GM12878 (cell line): Measurements from ENCODE around the gene TRIM41. TPM values are rescaled to one million over a fixed set of nuclear protein-coding genes. Genes with fewer than 3 reads are reported as not detected.

Source experiments
- ATAC-seq: fragments of 200-7000 bp; cut with Tn5 transposase; 3 replicates; pipeline ENCODE4 v1.9.1; 2020; ENCODE audit warnings: mild to moderate bottlenecking, moderate library complexity
- BruUV-seq: library from RNA; stranded (reverse); fragments of 400-500 nt; replicated peaks from 2 replicates; lab custom pipeline; 2021; lab: Mats Ljungman, UMichigan
- CTCF ChIA-PET: fragments of 300-600 bp; sonication (Branson Sonifier 250); formaldehyde crosslinking; extraction: SDS; loops from one replicate; lab custom pipeline; 2021; ENCODE audit warnings: inconsistent platforms; lab: Yijun Ruan, JAX
- POLR2A ChIA-PET: fragments of 350-600 bp; formaldehyde crosslinking; extraction: SDS; loops from one replicate; lab custom pipeline; 2021; ENCODE audit warnings: inconsistent platforms; lab: Charles Lee
- RAD21 ChIA-PET: fragments of 300-600 bp; sonication (Branson Sonifier 250); formaldehyde crosslinking; loops from one replicate; lab custom pipeline; 2023; ENCODE audit warnings: antibody characterized with exemption; ENCODE audit not compliant: unreplicated experiment; lab: Charles Lee
- SMC1A ChIA-PET: fragments of 300-600 bp; sonication (Branson Sonifier 250); formaldehyde crosslinking; loops from one replicate; lab custom pipeline; 2023; ENCODE audit not compliant: unreplicated experiment, uncharacterized antibody; lab: Charles Lee
- DNase-seq: peaks from one replicate; pipeline ENCODE4 v3.0.0-alpha.2; 2011; ENCODE audit warnings: low read depth, low spot score
- FAIRE-seq: peaks from 3 replicates; lab custom pipeline; 2011; peaks lifted over from hg19 to GRCh38; lab: Jason Lieb, UNC
- H2AFZ ChIP-seq: 2 replicates; pipeline ENCODE4 v1.6.0; 2011; ENCODE audit warnings: low read depth, low read length, control low read depth; ENCODE audit not compliant: control insufficient read depth
- H3K27ac ChIP-seq: 2 replicates; pipeline ENCODE4 v1.5.1; 2011; ENCODE audit warnings: control low read depth; ENCODE audit not compliant: control insufficient read depth, insufficient read depth
- H3K27me3 ChIP-seq, 2 experiments: replicated peaks in 1 of 2; 2 replicates each; pipeline versions ENCODE4 v1.6.0 to v1.6.1; 2011; ENCODE audit warnings: low read length in 1 of 2; ENCODE audit not compliant: control insufficient read depth in 2 of 2, insufficient read depth in 2 of 2
- H3K36me3 ChIP-seq, 2 experiments: 2 replicates each; pipeline ENCODE4 v1.5.1; 2011; ENCODE audit warnings: low read length in 1 of 2; ENCODE audit not compliant: control insufficient read depth in 2 of 2, insufficient read depth in 2 of 2
- H3K4me1 ChIP-seq: 2 replicates; pipeline ENCODE4 v1.6.1; 2011; ENCODE audit warnings: mild to moderate bottlenecking, low read length, moderate library complexity, mixed read lengths; ENCODE audit not compliant: control insufficient read depth, insufficient read depth
- H3K4me2 ChIP-seq: 2 replicates; pipeline ENCODE4 v1.6.0; 2011; ENCODE audit warnings: control low read depth; ENCODE audit not compliant: control insufficient read depth, insufficient read depth
- H3K4me3 ChIP-seq: fragments of 200-600 bp; sonication (generic); 2 replicates; pipeline ENCODE4 v1.5.1; 2016
- H3K79me2 ChIP-seq: 2 replicates; pipeline ENCODE4 v1.6.0; 2011; ENCODE audit warnings: low read length; ENCODE audit not compliant: control insufficient read depth, insufficient read depth
- H3K9ac ChIP-seq: 2 replicates; pipeline ENCODE4 v1.8.0; 2011; ENCODE audit warnings: low read length, control low read depth, mixed read lengths; ENCODE audit not compliant: control insufficient read depth, insufficient read depth
- H3K9me3 ChIP-seq: replicated peaks from 3 replicates; pipeline ENCODE4 v1.5.1; 2011; ENCODE audit warnings: mild to moderate bottlenecking, low read length; ENCODE audit not compliant: control insufficient read depth, insufficient read depth
- H4K20me1 ChIP-seq: 2 replicates; pipeline ENCODE4 v1.6.0; 2011; ENCODE audit not compliant: control insufficient read depth, insufficient read depth
- DPF2 ChIP-seq: fragments of 450-650 bp; IDR thresholded peaks from 2 replicates; pipeline ENCODE4 v1.6.1; 2017; ENCODE audit warnings: mild to moderate bottlenecking
- GATAD2B ChIP-seq: fragments of 450-650 bp; conservative IDR thresholded peaks from 2 replicates; pipeline ENCODE4 v1.6.1; 2017; ENCODE audit warnings: low read depth, mild to moderate bottlenecking, moderate library complexity
- LARP7 ChIP-seq: fragments of 450-650 bp; IDR thresholded peaks from 2 replicates; pipeline ENCODE4 v1.6.1; 2017; ENCODE audit warnings: mild to moderate bottlenecking
- PAX5 ChIP-seq: IDR thresholded peaks from 2 replicates; pipeline ENCODE4 v1.6.1; 2011; ENCODE audit warnings: low read depth, low read length, borderline replicate concordance
- SUZ12 ChIP-seq: fragments of 200-600 bp; sonication (generic); IDR thresholded peaks from one replicate; pipeline ENCODE4 v1.6.1; 2018; ENCODE audit warnings: antibody characterized with exemption, mild to moderate bottlenecking; ENCODE audit not compliant: unreplicated experiment
- TCF12 ChIP-seq: IDR thresholded peaks from 2 replicates; pipeline ENCODE4 v1.6.1; 2011; ENCODE audit warnings: low read depth, mild to moderate bottlenecking, low read length
- ZNF384 ChIP-seq: IDR thresholded peaks from 2 replicates; pipeline ENCODE4 v1.6.1; 2012; ENCODE audit warnings: low read depth, mild to moderate bottlenecking, low read length, improper control_type of control experiment, borderline replicate concordance
- WGBS: methylation state at CpG from one replicate; pipeline ENCODE4 v1.1.6; 2016; ENCODE audit warnings: low lambda C conversion rate; ENCODE audit not compliant: insufficient replicate concordance, insufficient coverage; ENCODE audit errors: missing lambda C conversion rate; 5-methylcytosine and 5-hydroxymethylcytosine counted together
- in situ Hi-C: fragments of 300-500 bp; cut with MboI; formaldehyde crosslinking; loops from 9 replicates; pipeline ENCODE4 v1.14.3; 2018; ENCODE audit warnings: mixed read lengths
- intact Hi-C: fragments of 100-400 bp; cut with micrococcal nuclease; formaldehyde crosslinking; loops from one replicate; pipeline ENCODE4 v1.14.2; 2022; ENCODE audit not compliant: unreplicated experiment
- polyA plus RNA-seq, 11 experiments: library from polyadenylated mRNA; depleted of rRNA in 4 of 11; unstranded in 6 of 11; stranded (reverse) in 5 of 11; fragments of >200 nt; fragmentation: Nextera tagmentation in 4 of 11; fragmentation: Illumina TruSeq in 1 of 11; extraction: Ambion mirVana in 4 of 11; extraction: Trizol in 1 of 11; gene quantifications; 1 replicate in 1 of 11; 2 replicates in 10 of 11; pipeline versions ENCODE4 v1.2.1 to v1.2.3, GENCODE V29; 2011 to 2016; ENCODE audit warnings: inconsistent platforms in 2 of 11, missing spikeins in 2 of 11, low read depth in 1 of 11
- total RNA-seq, 4 experiments: library from RNA; depleted of rRNA in 3 of 4; stranded (reverse); fragments of >200 nt in 3 of 4; fragmentation: Illumina TruSeq in 1 of 4; extraction: Trizol in 1 of 4; gene quantifications; 2 replicates each; pipeline versions ENCODE4 v1.2.1 to v1.2.3, GENCODE V29; 2013 to 2021
- TF ChIP-seq, protein P1 (sequence below): fragments of 450-650 bp; formaldehyde crosslinking; IDR thresholded peaks from 2 replicates; pipeline ENCODE4 v1.5.0; 2022; ENCODE audit warnings: mild to moderate bottlenecking, missing genetic modification characterization
- TF ChIP-seq, protein P2 (sequence below): IDR thresholded peaks from 2 replicates; pipeline ENCODE4 v1.6.1; 2011; ENCODE audit warnings: borderline replicate concordance, low read depth, mild to moderate bottlenecking, moderate library complexity, low read length; ENCODE audit not compliant: insufficient read depth, poor library complexity, severe bottlenecking

Gene TRIM41
- total and polyA plus RNA-seq, 10 of the 15 experiments (the other 5 are each of a cell fraction or from before 2014, with no cell fraction given) = 1.0 to 28.9 (median 10.6) TPM

DNA sequence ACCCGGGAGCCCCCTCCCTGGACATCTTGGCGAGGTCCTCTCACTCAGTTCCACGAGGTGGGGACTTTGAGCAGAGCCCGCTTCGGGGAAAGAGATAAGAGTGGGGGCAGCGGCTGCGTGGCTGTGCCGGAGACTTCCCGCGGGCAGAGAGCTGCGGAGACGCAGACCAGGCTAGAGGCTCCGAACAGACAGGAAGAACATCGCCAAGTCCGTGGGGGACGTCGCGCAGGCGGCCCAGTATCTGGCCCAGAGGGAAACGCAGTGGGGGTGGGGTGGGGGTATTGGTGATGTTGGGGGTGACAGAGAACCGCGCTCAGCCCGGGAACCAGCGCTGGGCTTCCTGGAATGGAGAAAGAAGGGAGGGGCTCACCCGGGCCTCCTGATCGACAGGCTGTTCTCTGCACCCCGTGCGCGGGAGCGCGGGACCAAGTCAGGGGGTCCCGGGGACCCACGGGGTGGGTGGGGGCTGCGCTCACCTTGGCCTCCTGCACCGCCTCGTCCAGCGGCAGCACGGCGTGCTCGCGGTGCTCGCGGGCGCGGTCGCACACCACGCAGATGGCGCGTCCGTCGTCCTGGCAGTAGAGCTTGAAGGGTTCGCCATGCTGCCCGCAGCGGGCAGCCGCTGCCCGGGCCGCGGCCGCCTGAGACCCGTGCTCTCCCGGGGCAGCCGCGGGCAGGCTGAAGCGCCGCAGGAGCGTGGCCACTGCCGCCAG is 18.8 kb upstream of the TRIM41 start:
- WGBS = 7% methylated on average over 27 of the region's 67 CpGs
- intact Hi-C loops = no loop called here
- H3K36me3 ChIP-seq = no peaks in the 10 kb centered on the region
- TF ChIP-seq TCF12 (no peak), GATAD2B (0 out of 2 replicates have a peak, but pooled peaks have one; percentile 13), SUZ12 (no peak), DPF2 (0 out of 2 replicates have a peak, but pooled peaks have one; percentile 54), LARP7 (no peak), PAX5 (no peak), ZNF384 (no peak)
- TF ChIP-seq, protein P1, sequence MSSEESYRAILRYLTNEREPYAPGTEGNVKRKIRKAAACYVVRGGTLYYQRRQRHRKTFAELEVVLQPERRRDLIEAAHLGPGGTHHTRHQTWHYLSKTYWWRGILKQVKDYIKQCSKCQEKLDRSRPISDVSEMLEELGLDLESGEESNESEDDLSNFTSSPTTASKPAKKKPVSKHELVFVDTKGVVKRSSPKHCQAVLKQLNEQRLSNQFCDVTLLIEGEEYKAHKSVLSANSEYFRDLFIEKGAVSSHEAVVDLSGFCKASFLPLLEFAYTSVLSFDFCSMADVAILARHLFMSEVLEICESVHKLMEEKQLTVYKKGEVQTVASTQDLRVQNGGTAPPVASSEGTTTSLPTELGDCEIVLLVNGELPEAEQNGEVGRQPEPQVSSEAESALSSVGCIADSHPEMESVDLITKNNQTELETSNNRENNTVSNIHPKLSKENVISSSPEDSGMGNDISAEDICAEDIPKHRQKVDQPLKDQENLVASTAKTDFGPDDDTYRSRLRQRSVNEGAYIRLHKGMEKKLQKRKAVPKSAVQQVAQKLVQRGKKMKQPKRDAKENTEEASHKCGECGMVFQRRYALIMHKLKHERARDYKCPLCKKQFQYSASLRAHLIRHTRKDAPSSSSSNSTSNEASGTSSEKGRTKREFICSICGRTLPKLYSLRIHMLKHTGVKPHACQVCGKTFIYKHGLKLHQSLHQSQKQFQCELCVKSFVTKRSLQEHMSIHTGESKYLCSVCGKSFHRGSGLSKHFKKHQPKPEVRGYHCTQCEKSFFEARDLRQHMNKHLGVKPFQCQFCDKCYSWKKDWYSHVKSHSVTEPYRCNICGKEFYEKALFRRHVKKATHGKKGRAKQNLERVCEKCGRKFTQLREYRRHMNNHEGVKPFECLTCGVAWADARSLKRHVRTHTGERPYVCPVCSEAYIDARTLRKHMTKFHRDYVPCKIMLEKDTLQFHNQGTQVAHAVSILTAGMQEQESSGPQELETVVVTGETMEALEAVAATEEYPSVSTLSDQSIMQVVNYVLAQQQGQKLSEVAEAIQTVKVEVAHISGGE = no peak
- TF ChIP-seq, protein P2, sequence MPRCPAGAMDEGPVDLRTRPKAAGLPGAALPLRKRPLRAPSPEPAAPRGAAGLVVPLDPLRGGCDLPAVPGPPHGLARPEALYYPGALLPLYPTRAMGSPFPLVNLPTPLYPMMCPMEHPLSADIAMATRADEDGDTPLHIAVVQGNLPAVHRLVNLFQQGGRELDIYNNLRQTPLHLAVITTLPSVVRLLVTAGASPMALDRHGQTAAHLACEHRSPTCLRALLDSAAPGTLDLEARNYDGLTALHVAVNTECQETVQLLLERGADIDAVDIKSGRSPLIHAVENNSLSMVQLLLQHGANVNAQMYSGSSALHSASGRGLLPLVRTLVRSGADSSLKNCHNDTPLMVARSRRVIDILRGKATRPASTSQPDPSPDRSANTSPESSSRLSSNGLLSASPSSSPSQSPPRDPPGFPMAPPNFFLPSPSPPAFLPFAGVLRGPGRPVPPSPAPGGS = no peak
- FAIRE-seq (no peak), DNase-seq (no peak), ATAC-seq (no peak)
- H3K27me3 ChIP-seq = peaks cover 4 to 8% of the 10 kb centered on the region in 2 experiments; a peak in 3 of 4 replicates
- no peak overlapping the region; the same call in 1 of the 2 replicates for H3K9ac ChIP-seq
- ChIA-PET SMC1A (interaction anchor here (1.9 to 6.5 kb wide), 3 partner anchors 11 to 20 kb away, joined by 4 to 40 read pairs (median 32); no protein-coding TSS in a partner anchor), POLR2A (interaction anchor here (1.0 to 1.9 kb wide), 2 partner anchors 12 to 15 kb away, joined by 4 to 8 read pairs; no protein-coding TSS in a partner anchor), RAD21 (interaction anchor here (1.6 to 5.0 kb wide), 2 partner anchors 13 to 19 kb away, joined by 5 to 72 read pairs; no protein-coding TSS in a partner anchor), CTCF (interaction anchor here (8.2 kb wide), 1 partner anchor 14 kb away, joined by 96 read pairs; no protein-coding TSS in a partner anchor)
- H3K4me1 ChIP-seq = peaks cover 18% of the 10 kb centered on the region
- H3K79me2 ChIP-seq = no peaks in the 10 kb centered on the region
- peak overlapping the region; percentile 83 for H3K4me2 ChIP-seq
- peak overlapping the region; percentile 41 for H2AFZ ChIP-seq
- H4K20me1 ChIP-seq = no peaks in the 10 kb centered on the region
- in situ Hi-C loops = no loop called here
- no TSS peak for BruUV-seq
- no peak overlapping the region for H3K27ac ChIP-seq
- no peaks in the 10 kb centered on the region for H3K9me3 ChIP-seq
- peak overlapping the region; percentile 70; the same call in 1 of the 2 replicates for H3K4me3 ChIP-seq
